Measurements from ENCODE around the gene JUP. TPM values are rescaled to one million over a fixed set of nuclear protein-coding genes. Genes with fewer than 3 reads are reported as not detected.

The JUP gene
- total and polyA plus RNA-seq, 2 of the 4 experiments (the other 2 are of a cell fraction): 12.9 to 27.3 TPM

DNA sequence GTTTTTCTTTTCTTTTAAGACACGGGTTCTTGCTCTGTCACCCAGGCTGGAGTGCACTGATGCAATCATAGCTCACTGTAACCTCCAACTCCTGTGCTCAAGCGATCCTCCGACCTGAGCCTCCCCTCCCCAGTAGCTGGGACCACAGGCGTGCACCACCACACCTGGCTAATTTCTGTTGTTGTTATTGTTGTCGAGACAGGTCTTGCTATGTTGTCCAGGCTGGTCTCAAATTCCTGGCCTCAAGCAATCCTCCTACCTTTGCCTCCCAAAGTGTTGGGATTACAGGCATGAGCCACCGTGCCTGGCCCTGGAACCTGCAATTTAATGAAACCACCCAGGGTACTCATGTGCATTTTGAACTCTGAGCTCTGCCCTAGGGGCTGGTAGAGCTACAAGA lies 24.1 kb downstream of the JUP start:
- H4K20me1 ChIP-seq (ENCODE audit: insufficient read depth, low read length): peaks cover under 1% of the 10 kb centered on the region; the same call in 1 of the 2 replicates
- H3K27ac ChIP-seq (ENCODE audit: insufficient read depth, low read length): no peak overlapping the region
- no peak overlapping the region for H4K8ac ChIP-seq (ENCODE audit: low read depth in 2 of 2, low read length in 2 of 2)
- no peak overlapping the region for H3K4me2 ChIP-seq (ENCODE audit: low read depth, low read length)
- H3K27me3 ChIP-seq (ENCODE audit: control insufficient read depth, insufficient read depth, low read length): no peaks in the 10 kb centered on the region
- H3K79me1 ChIP-seq (ENCODE audit: low read depth in 1 of 2, low read length in 2 of 2): no peaks in the 10 kb centered on the region
- CTCF ChIA-PET: no interaction called here
- 80% methylated on average over 1 of the region's 6 CpGs; no CpG with 5 or more reads in 1 of the 2 experiments for WGBS, 2 experiments (ENCODE audit: extremely low coverage in 2 of 2, insufficient read length in 1 of 2)
- dilution Hi-C loops (cut with HindIII; ENCODE audit: low sequenced_read_pairs, unreplicated experiment) (no loop called here), in situ Hi-C loops (cut with MboI; ENCODE audit: low sequenced_read_pairs) (no loop called here), intact Hi-C loops (cut with micrococcal nuclease) (no loop called here)
- H3K18ac ChIP-seq (ENCODE audit: low read depth, low read length): no peak overlapping the region
- H3K14ac ChIP-seq (replicated peaks; ENCODE audit: low read depth, low read length): no peak overlapping the region
- 0 out of 2 replicates have a peak, but pooled peaks cover 7% of the 10 kb centered on the region for H3K9me1 ChIP-seq (ENCODE audit: insufficient read depth, low read length)
- DNase-seq (no peak), ATAC-seq (ENCODE audit: low read depth) (no peak)
- no peak overlapping the region for H2AFZ ChIP-seq (replicated peaks; ENCODE audit: low read length, poor library complexity)
- H3K4ac ChIP-seq (ENCODE audit: low read depth, low read length): no peak overlapping the region
- H2AK9ac ChIP-seq (replicated peaks; ENCODE audit: low read depth, low read length, poor library complexity): no peak overlapping the region
- peaks cover 74% of the 10 kb centered on the region for H3K36me3 ChIP-seq (ENCODE audit: control insufficient read depth, insufficient read depth, low read length)
- H4K5ac ChIP-seq (ENCODE audit: low read depth, low read length): no peak overlapping the region
- H3K23ac ChIP-seq (ENCODE audit: low read depth, low read length): no peak overlapping the region
- H3K4me3 ChIP-seq (ENCODE audit: insufficient read depth, low read depth, low read length): no peak overlapping the region
- H3K4me1 ChIP-seq (ENCODE audit: control insufficient read depth, insufficient read depth, low read length): no peaks in the 10 kb centered on the region
- H3K9me3 ChIP-seq (ENCODE audit: control insufficient read depth, insufficient read depth, low read length): no peaks in the 10 kb centered on the region
- no peak overlapping the region for H2AK5ac ChIP-seq (ENCODE audit: low read depth, low read length)
- no TSS peak for BruUV-seq (replicated peaks)
- H2BK120ac ChIP-seq (ENCODE audit: low read depth, low read length): no peak overlapping the region
- POLR2A ChIA-PET (ENCODE audit: unreplicated experiment): no interaction called here
- H2BK5ac ChIP-seq (ENCODE audit: low read depth, low read length, poor library complexity, severe bottlenecking): no peak overlapping the region
- H4K91ac ChIP-seq (ENCODE audit: insufficient read depth, low read depth, low read length): no peak overlapping the region
- H3K56ac ChIP-seq (ENCODE audit: extremely low read depth, insufficient read depth, low read length): no peak overlapping the region
- TF ChIP-seq RCOR1 (IDR thresholded peaks at IDR 0.05; ENCODE audit: insufficient replicate concordance, low read length) (no peak), BHLHE40 (IDR thresholded peaks at IDR 0.05; ENCODE audit: low read depth, low read length) (no peak), RAD21 (IDR thresholded peaks at IDR 0.05; ENCODE audit: low read length) (no peak), MAFK (IDR thresholded peaks at IDR 0.05; ENCODE audit: low read depth, low read length) (no peak), MAZ (IDR thresholded peaks at IDR 0.05; ENCODE audit: borderline replicate concordance, low read depth, low read length) (no peak), CEBPB (IDR thresholded peaks at IDR 0.05; ENCODE audit: low read depth, low read length) (no peak), MXI1 (IDR thresholded peaks at IDR 0.05; ENCODE audit: borderline replicate concordance, low read depth, low read length) (no peak), CHD1 (IDR thresholded peaks at IDR 0.05; ENCODE audit: low read depth, low read length) (no peak), FOS (IDR thresholded peaks at IDR 0.05; ENCODE audit: low read depth, low read length) (no peak), SMC3 (IDR thresholded peaks at IDR 0.05; ENCODE audit: low read depth, low read length) (no peak), NFE2L2 (IDR thresholded peaks at IDR 0.05; ENCODE audit: low read depth, low read length) (no peak), POLR2A (IDR thresholded peaks at IDR 0.05; ENCODE audit: low read depth, low read length) (no peak), RFX5 (IDR thresholded peaks at IDR 0.05; ENCODE audit: low read depth, low read length) (no peak)
- TF ChIP-seq, protein P1, sequence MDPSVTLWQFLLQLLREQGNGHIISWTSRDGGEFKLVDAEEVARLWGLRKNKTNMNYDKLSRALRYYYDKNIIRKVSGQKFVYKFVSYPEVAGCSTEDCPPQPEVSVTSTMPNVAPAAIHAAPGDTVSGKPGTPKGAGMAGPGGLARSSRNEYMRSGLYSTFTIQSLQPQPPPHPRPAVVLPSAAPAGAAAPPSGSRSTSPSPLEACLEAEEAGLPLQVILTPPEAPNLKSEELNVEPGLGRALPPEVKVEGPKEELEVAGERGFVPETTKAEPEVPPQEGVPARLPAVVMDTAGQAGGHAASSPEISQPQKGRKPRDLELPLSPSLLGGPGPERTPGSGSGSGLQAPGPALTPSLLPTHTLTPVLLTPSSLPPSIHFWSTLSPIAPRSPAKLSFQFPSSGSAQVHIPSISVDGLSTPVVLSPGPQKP (IDR thresholded peaks at IDR 0.05; ENCODE audit: borderline replicate concordance, low read depth, low read length): no peak
- TF ChIP-seq, protein P2, sequence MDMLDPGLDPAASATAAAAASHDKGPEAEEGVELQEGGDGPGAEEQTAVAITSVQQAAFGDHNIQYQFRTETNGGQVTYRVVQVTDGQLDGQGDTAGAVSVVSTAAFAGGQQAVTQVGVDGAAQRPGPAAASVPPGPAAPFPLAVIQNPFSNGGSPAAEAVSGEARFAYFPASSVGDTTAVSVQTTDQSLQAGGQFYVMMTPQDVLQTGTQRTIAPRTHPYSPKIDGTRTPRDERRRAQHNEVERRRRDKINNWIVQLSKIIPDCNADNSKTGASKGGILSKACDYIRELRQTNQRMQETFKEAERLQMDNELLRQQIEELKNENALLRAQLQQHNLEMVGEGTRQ (IDR thresholded peaks at IDR 0.05; ENCODE audit: low read depth, low read length): no peak
- TF ChIP-seq, protein P3, sequence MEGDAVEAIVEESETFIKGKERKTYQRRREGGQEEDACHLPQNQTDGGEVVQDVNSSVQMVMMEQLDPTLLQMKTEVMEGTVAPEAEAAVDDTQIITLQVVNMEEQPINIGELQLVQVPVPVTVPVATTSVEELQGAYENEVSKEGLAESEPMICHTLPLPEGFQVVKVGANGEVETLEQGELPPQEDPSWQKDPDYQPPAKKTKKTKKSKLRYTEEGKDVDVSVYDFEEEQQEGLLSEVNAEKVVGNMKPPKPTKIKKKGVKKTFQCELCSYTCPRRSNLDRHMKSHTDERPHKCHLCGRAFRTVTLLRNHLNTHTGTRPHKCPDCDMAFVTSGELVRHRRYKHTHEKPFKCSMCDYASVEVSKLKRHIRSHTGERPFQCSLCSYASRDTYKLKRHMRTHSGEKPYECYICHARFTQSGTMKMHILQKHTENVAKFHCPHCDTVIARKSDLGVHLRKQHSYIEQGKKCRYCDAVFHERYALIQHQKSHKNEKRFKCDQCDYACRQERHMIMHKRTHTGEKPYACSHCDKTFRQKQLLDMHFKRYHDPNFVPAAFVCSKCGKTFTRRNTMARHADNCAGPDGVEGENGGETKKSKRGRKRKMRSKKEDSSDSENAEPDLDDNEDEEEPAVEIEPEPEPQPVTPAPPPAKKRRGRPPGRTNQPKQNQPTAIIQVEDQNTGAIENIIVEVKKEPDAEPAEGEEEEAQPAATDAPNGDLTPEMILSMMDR (conservative IDR thresholded peaks at IDR 0.05; ENCODE audit: low read depth, low read length): no peak
- no peak overlapping the region for H2BK20ac ChIP-seq (ENCODE audit: low read depth, low read length)
- no peak overlapping the region for H3K9ac ChIP-seq (ENCODE audit: low read depth, low read length)
- H2BK15ac ChIP-seq (ENCODE audit: low read depth, low read length): no peak overlapping the region
